Adrenal gland (tissue), 12 donors: ENCODE data around the gene VGLL1. TPM values are rescaled to one million over a fixed set of nuclear protein-coding genes. Genes with fewer than 3 reads are reported as not detected.
A peak's percentile ranks its signal among the peaks of the same experiment; 100 is the strongest.

Experiments
- DNase-seq, 7 donors: peaks; one replicate each; pipeline ENCODE4 v3.0.0-alpha.2; 2019 to 2020
- H3K27ac ChIP-seq, 5 donors: fragments of 200-600 bp; sonication (generic) in 4 of 5; 1 replicate in 3 of 5; 2 replicates in 2 of 5; pipeline versions ENCODE4 v1.5.1 to v1.8.0; 2016 to 2020; ENCODE audit warnings: mild to moderate bottlenecking in 1 of 5
- H3K27me3 ChIP-seq: fragments of 200-600 bp; 2 replicates; pipeline ENCODE4 v1.8.0; 2021
- H3K36me3 ChIP-seq, 2 donors: fragments of 200-600 bp; replicated peaks in 1 of 2; 1 replicate in 1 of 2; 2 replicates in 1 of 2; pipeline versions ENCODE4 v1.5.1 to v1.8.0; 2018 to 2022
- H3K4me1 ChIP-seq, 2 donors: fragments of 200-600 bp; replicated peaks in 1 of 2; 1 replicate in 1 of 2; 2 replicates in 1 of 2; pipeline versions ENCODE4 v1.5.1 to v1.8.0; 2018 to 2021
- H3K4me3 ChIP-seq, 4 donors: fragments of 200-600 bp; sonication (generic) in 3 of 4; one replicate each; pipeline ENCODE4 v1.5.1; 2016 to 2018
- H3K9me3 ChIP-seq, 3 donors: fragments of 200-600 bp; sonication (generic) in 1 of 3; replicated peaks in 1 of 3; 1 replicate in 2 of 3; 2 replicates in 1 of 3; pipeline versions ENCODE4 v1.5.1 to v1.8.0; 2016 to 2021
- POLR2A ChIP-seq, 2 donors: fragments of 450-650 bp; IDR thresholded peaks; one replicate each; pipeline ENCODE4 v1.6.1; 2017; ENCODE audit warnings: antibody characterized with exemption in 2 of 2, mild to moderate bottlenecking in 2 of 2, moderate library complexity in 1 of 2
- WGBS, 4 donors: extraction: QIAGEN DNeasy Blood & Tissue Kit in 2 of 4; methylation state at CpG; one replicate each; pipeline versions ENCODE4 v1.1.5 to v1.1.7; 2013 to 2017; 5-methylcytosine and 5-hydroxymethylcytosine counted together
- intact Hi-C, 2 donors: fragments of 100-400 bp; cut with DNase I; formaldehyde crosslinking; loops; one replicate each; pipeline versions ENCODE4 v1.14.1 to v1.15.0; 2022 to 2023
- polyA plus RNA-seq, 3 donors: library from polyadenylated mRNA; stranded (reverse); fragments of 200-250 nt in 2 of 3; fragments of 350-450 nt in 1 of 3; fragmentation: Illumina TruSeq in 1 of 3; extraction: RNeasy Lipid Tissue Mini Kit (QIAGEN cat#74804) in 1 of 3; gene quantifications; one replicate each; pipeline ENCODE4 v1.2.3, GENCODE V29; 2013 to 2014
- total RNA-seq, 9 donors: library from RNA; depleted of rRNA in 4 of 9; stranded (reverse); fragments of >200 nt in 4 of 9; fragments of 120-200 nt in 1 of 9; fragmentation: NEBNext Ultra II Directional in 1 of 9; extraction: Animal tissue kit (Norgen Biotek cat#: 25700) in 1 of 9; gene quantifications; one replicate each; pipeline versions ENCODE4 v1.1.0 to v1.2.4, GENCODE V29; 2013 to 2023
- TF ChIP-seq, protein P1 (sequence below), 6 experiments: fragments of 450-650 bp in 4 of 6; fragments of 200-600 bp in 2 of 6; sonication (generic) in 1 of 6; IDR thresholded peaks; 1 replicate in 5 of 6; 2 replicates in 1 of 6; pipeline versions ENCODE4 v1.5.1 to v1.8.0; 2016 to 2021; ENCODE audit warnings: antibody characterized with exemption in 6 of 6, mild to moderate bottlenecking in 2 of 6, moderate library complexity in 1 of 6
- donor health status: healthy with polysubstance abuse.
- donor health status: Bipolar disorder and iron deficiency.
- donor health status: DM: yes; HTN: yes; CAD: no.
- donor health status: DM: no; HTN: no; CAD: no.
- donor health status: DM: no; HTN: no; CAD: no.
- donor health status: DM: yes; HTN: yes; CAD: no.

The VGLL1 gene
- total and polyA plus RNA-seq, 12 donors: not detected

DNA sequence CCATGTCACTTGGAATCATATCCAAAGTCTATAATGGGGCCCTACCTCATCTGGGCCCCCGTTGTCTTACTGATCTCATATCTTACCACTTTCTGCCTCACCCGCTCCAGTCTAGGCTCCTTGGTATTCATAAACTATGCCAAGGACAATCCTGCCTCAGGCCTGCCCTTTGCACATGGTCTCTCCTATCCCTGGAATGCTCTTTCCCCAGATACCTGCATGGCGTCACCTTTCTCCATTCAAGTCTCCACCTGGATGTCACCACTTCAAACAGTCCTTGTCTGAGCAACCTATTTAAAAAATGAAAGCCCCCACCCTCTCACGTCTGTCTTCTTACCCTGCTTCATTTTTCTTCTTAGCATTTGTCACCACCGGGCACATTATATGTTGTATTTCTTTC, 8.2 kb downstream of the VGLL1 start:
- 60 to 82% (median 76%) methylated on average over 5 of the region's 5 CpGs for WGBS, 4 donors
- no peaks in the 10 kb centered on the region for H3K9me3 ChIP-seq
- H3K27ac ChIP-seq: no peak overlapping the region
- peaks cover 30% of the 10 kb centered on the region for H3K27me3 ChIP-seq
- TF ChIP-seq, protein P1, sequence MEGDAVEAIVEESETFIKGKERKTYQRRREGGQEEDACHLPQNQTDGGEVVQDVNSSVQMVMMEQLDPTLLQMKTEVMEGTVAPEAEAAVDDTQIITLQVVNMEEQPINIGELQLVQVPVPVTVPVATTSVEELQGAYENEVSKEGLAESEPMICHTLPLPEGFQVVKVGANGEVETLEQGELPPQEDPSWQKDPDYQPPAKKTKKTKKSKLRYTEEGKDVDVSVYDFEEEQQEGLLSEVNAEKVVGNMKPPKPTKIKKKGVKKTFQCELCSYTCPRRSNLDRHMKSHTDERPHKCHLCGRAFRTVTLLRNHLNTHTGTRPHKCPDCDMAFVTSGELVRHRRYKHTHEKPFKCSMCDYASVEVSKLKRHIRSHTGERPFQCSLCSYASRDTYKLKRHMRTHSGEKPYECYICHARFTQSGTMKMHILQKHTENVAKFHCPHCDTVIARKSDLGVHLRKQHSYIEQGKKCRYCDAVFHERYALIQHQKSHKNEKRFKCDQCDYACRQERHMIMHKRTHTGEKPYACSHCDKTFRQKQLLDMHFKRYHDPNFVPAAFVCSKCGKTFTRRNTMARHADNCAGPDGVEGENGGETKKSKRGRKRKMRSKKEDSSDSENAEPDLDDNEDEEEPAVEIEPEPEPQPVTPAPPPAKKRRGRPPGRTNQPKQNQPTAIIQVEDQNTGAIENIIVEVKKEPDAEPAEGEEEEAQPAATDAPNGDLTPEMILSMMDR (IDR thresholded peaks at IDR 0.05): no peak
- TF ChIP-seq POLR2A (IDR thresholded peaks at IDR 0.05): no peak
- DNase-seq: no peak
- H3K4me1 ChIP-seq: no peaks in the 10 kb centered on the region
- no peaks in the 10 kb centered on the region for H3K36me3 ChIP-seq
- no peak overlapping the region for H3K4me3 ChIP-seq
- intact Hi-C loops: no loop called here

DNA sequence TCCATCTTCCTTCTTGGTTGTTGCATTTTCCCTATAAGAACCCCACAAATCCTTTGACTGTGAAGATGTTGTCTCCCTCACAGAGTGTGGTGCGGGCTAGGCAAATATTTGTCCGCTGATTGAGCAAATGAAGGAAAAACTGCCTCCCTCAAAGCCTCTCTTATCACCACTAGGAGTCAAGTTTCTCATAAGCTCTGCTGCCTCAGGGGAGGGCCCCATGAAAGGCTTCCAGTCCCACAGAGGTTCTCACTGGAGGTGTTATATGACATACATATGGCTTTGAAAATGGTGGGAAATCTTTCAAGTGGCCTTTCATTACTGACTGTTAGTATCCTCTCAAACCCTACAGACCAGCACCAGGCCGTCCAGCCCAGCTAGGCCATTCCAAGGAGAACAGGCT, 9.3 kb downstream of the VGLL1 start:
- Histone ChIP-seq H3K36me3 (no peaks in the 10 kb centered on the region), H3K27ac (no peak overlapping the region), H3K9me3 (no peaks in the 10 kb centered on the region), H3K27me3 (peaks cover 30% of the 10 kb centered on the region), H3K4me1 (no peaks in the 10 kb centered on the region), H3K4me3 (no peak overlapping the region)
- WGBS, 4 donors: 76 to 94% (median 84%) methylated on average over 3 of the region's 3 CpGs
- DNase-seq: no peak
- TF ChIP-seq, protein P1 (IDR thresholded peaks at IDR 0.05): no peak
- TF ChIP-seq POLR2A (IDR thresholded peaks at IDR 0.05): no peak
- intact Hi-C loops: no loop called here

DNA sequence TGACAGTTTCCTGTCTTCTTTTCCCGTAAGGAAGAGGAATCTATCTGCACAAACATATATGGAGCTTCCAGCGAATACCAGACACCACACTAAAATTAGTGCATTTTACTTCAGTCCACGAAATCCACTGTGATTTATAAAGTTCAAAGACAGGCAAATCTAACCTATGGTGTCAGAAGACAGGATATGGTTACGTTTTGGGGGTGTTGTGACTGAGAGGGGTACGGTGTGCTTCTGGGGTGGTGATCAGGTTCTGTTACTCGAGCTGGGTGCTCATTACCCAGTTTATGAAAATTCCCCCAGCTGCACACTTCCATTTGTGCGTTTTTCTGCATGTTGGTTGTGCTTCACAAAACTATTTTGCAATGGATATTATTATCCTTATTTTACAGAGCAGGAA, 10.3 kb downstream of the VGLL1 start:
- Histone ChIP-seq H3K4me3 (no peak overlapping the region), H3K27ac (no peak overlapping the region), H3K4me1 (no peaks in the 10 kb centered on the region), H3K9me3 (no peaks in the 10 kb centered on the region), H3K27me3 (peaks cover 30% of the 10 kb centered on the region), H3K36me3 (no peaks in the 10 kb centered on the region)
- TF ChIP-seq, protein P1 (IDR thresholded peaks at IDR 0.05): no peak
- TF ChIP-seq POLR2A (IDR thresholded peaks at IDR 0.05): no peak
- WGBS, 4 donors: 59 to 69% (median 67%) methylated on average over 6 to 7 of the region's 7 CpGs
- intact Hi-C loops: no loop called here
- no peak for DNase-seq

DNA sequence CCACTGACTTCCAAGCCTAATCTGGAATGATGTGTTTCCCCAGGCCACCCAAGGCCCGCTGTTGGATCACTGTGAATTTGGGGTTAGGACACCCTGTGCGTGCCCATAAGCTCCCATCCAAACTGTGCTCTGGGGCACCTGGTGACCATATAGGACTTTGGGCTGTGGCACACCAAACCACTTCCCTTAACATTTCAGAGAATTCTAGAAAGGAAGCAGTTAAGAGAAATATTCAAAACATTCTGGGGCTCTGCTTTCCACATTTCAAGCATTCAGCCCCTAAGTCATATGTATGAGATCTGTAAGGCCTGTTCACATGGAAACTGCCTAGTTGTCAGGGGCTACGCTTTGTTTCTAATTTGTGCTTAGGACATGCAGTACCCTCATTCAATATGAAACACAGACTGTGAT, 14.4 kb downstream of the VGLL1 start:
- Histone ChIP-seq H3K4me3 (no peak overlapping the region), H3K27ac (peak overlapping the region in 1 of 5 donors; percentile 38), H3K36me3 (no peaks in the 10 kb centered on the region), H3K9me3 (no peaks in the 10 kb centered on the region), H3K27me3 (peaks cover 5% of the 10 kb centered on the region), H3K4me1 (no peaks in the 10 kb centered on the region)
- 71 to 86% (median 85%) methylated on average over 3 of the region's 3 CpGs; no CpG with 5 or more reads in 1 of the 4 donors for WGBS, 4 donors
- peak in 1 of 7 donors; percentile 62 for DNase-seq
- TF ChIP-seq POLR2A (IDR thresholded peaks at IDR 0.05): no peak
- TF ChIP-seq, protein P1 (IDR thresholded peaks at IDR 0.05): no peak
- intact Hi-C loops: no loop called here
